B cell (primary cell): ENCODE measurements around the gene CAMK2D. TPM values are rescaled to one million over a fixed set of nuclear protein-coding genes. Genes with fewer than 3 reads are reported as not detected.

ENCODE experiments used
- ATAC-seq: fragments of 200-7000 bp; cut with Tn5 transposase; one replicate; pipeline ENCODE4 v1.10.0; 2021; ENCODE audit warnings: low read depth, mild to moderate bottlenecking, moderate number of reproducible peaks, moderate library complexity
- CTCF ChIA-PET: fragments of 350-600 bp; sonication (Branson Sonifier 250); formaldehyde crosslinking; loops from one replicate; lab custom pipeline; 2021; ENCODE audit warnings: antibody characterized with exemption, inconsistent platforms; lab: Charles Lee
- POLR2A ChIA-PET: fragments of 350-600 bp; sonication (Branson Sonifier 250); formaldehyde crosslinking; loops from one replicate; lab custom pipeline; 2021; ENCODE audit warnings: antibody characterized with exemption; lab: Charles Lee
- DNase-seq: peaks from one replicate; pipeline ENCODE4 v3.0.0; 2013
- H2AFZ ChIP-seq: 2 replicates; pipeline ENCODE4 v1.6.1; 2012; ENCODE audit warnings: mild to moderate bottlenecking, low read depth, low read length; ENCODE audit not compliant: insufficient read depth, poor library complexity, severe bottlenecking
- H3K27ac ChIP-seq, 2 donors: 1 replicate in 1 of 2; 2 replicates in 1 of 2; pipeline ENCODE4 v1.5.1; 2012 to 2013; ENCODE audit warnings: low read length in 2 of 2, mild to moderate bottlenecking in 2 of 2, moderate library complexity in 1 of 2
- H3K27me3 ChIP-seq, 4 experiments: fragments of 200-600 bp in 1 of 4; sonication (generic) in 1 of 4; replicated peaks in 1 of 4; 1 replicate in 2 of 4; 2 replicates in 2 of 4; pipeline versions ENCODE4 v1.6.1 to v1.7.0; 2013 to 2016; ENCODE audit warnings: low read length in 3 of 4, mild to moderate bottlenecking in 2 of 4, mixed read lengths in 1 of 4, moderate library complexity in 1 of 4; ENCODE audit not compliant: insufficient read depth in 4 of 4, control insufficient read depth in 3 of 4; ENCODE audit errors: control extremely low read depth in 1 of 4
- H3K36me3 ChIP-seq, 2 experiments: replicated peaks in 1 of 2; 1 replicate in 1 of 2; 2 replicates in 1 of 2; pipeline versions ENCODE4 v1.6.1 to v1.7.1; 2013; ENCODE audit warnings: low read length in 1 of 2; ENCODE audit not compliant: insufficient read depth in 2 of 2, control insufficient read depth in 1 of 2; ENCODE audit errors: control extremely low read depth in 1 of 2, extremely low read depth in 1 of 2
- H3K4me1 ChIP-seq, 2 donors: fragments of 200-600 bp in 1 of 2; sonication (generic) in 1 of 2; 1 replicate in 1 of 2; 2 replicates in 1 of 2; pipeline versions ENCODE4 v1.5.1 to v1.6.1; 2013 to 2017; ENCODE audit warnings: low read length in 2 of 2; ENCODE audit not compliant: control insufficient read depth in 2 of 2, insufficient read depth in 2 of 2
- H3K4me2 ChIP-seq: replicated peaks from 2 replicates; pipeline ENCODE3; 2012; ENCODE audit warnings: mild to moderate bottlenecking, low read depth, low read length; ENCODE audit not compliant: poor library complexity, severe bottlenecking
- H3K4me3 ChIP-seq, 5 experiments: fragments of 200-600 bp in 1 of 5; sonication (generic) in 1 of 5; 1 replicate in 3 of 5; 2 replicates in 2 of 5; pipeline versions ENCODE4 v1.5.1 to v1.7.0; 2011 to 2016; ENCODE audit warnings: low read length in 4 of 5, mild to moderate bottlenecking in 4 of 5, low read depth in 2 of 5, control low read depth in 1 of 5, moderate library complexity in 1 of 5; ENCODE audit not compliant: insufficient read depth in 1 of 5; ENCODE audit errors: control extremely low read depth in 1 of 5, extremely low read depth in 1 of 5
- H3K79me2 ChIP-seq: fragments of 200-600 bp; sonication (generic); one replicate; pipeline ENCODE4 v1.6.0; 2016; ENCODE audit warnings: low read length; ENCODE audit not compliant: control insufficient read depth, insufficient read depth
- H3K9ac ChIP-seq: fragments of 200-600 bp; sonication (generic); 2 replicates; pipeline ENCODE4 v1.6.1; 2017; ENCODE audit warnings: mild to moderate bottlenecking, low read length, moderate library complexity
- H3K9me3 ChIP-seq, 3 donors: one replicate each; pipeline versions ENCODE4 v1.6.1 to v1.7.1; 2013; ENCODE audit warnings: low read length in 2 of 3; ENCODE audit not compliant: control insufficient read depth in 2 of 3, insufficient read depth in 1 of 3; ENCODE audit errors: control extremely low read depth in 1 of 3
- H4K20me1 ChIP-seq: 2 replicates; pipeline ENCODE4 v1.6.0; 2012; ENCODE audit warnings: mild to moderate bottlenecking, low read length; ENCODE audit not compliant: insufficient read depth, control insufficient read depth, poor library complexity, severe bottlenecking
- H3K27ac Mint-ChIP-seq: one replicate; pipeline ENCODE4 v1.8.0; 2021; ENCODE audit warnings: mixed read lengths
- H3K27me3 Mint-ChIP-seq: one replicate; pipeline ENCODE4 v1.8.0; 2021; ENCODE audit warnings: mixed read lengths
- H3K4me1 Mint-ChIP-seq: one replicate; pipeline ENCODE4 v1.8.0; 2021; ENCODE audit warnings: mixed read lengths
- H3K4me3 Mint-ChIP-seq: one replicate; pipeline ENCODE4 v1.8.0; 2021; ENCODE audit warnings: mixed read lengths
- H3K9me3 Mint-ChIP-seq: one replicate; pipeline ENCODE4 v1.8.0; 2022; ENCODE audit warnings: mixed read lengths; ENCODE audit not compliant: insufficient read depth
- EZH2 ChIP-seq: IDR thresholded peaks from 2 replicates; pipeline ENCODE4 v1.6.1; 2012; ENCODE audit warnings: borderline replicate concordance, low read depth, mild to moderate bottlenecking, moderate library complexity, low read length; ENCODE audit not compliant: insufficient read depth, poor library complexity, severe bottlenecking
- WGBS: methylation state at CpG from one replicate; pipeline ENCODE4 v1.1.5; 2013; ENCODE audit warnings: missing lambda C conversion rate; ENCODE audit not compliant: insufficient coverage; 5-methylcytosine and 5-hydroxymethylcytosine counted together
- intact Hi-C: fragments of 100-400 bp; cut with micrococcal nuclease; formaldehyde crosslinking; loops from one replicate; pipeline ENCODE4 v1.10.0; 2022
- polyA plus RNA-seq: library from polyadenylated mRNA; depleted of rRNA; stranded (reverse); fragments of >200 nt; gene quantifications from 2 replicates; pipeline ENCODE4 v1.2.3, GENCODE V29; 2012
- total RNA-seq, 2 donors: library from RNA; stranded (reverse); fragments of 120-200 nt in 1 of 2; gene quantifications; 1 replicate in 1 of 2; 2 replicates in 1 of 2; pipeline versions ENCODE4 v1.2.3 to v1.2.4, GENCODE V29; 2013 to 2022
- TF ChIP-seq, protein P1 (sequence below): fragments of 200-600 bp; IDR thresholded peaks from one replicate; pipeline ENCODE4 v1.8.0; 2022; ENCODE audit warnings: antibody characterized with exemption, mild to moderate bottlenecking

Gene CAMK2D
- total and polyA plus RNA-seq, 2 donors (not counting 1 experiment from before 2014, with no cell fraction given), result 26.3 to 57.0 TPM

DNA sequence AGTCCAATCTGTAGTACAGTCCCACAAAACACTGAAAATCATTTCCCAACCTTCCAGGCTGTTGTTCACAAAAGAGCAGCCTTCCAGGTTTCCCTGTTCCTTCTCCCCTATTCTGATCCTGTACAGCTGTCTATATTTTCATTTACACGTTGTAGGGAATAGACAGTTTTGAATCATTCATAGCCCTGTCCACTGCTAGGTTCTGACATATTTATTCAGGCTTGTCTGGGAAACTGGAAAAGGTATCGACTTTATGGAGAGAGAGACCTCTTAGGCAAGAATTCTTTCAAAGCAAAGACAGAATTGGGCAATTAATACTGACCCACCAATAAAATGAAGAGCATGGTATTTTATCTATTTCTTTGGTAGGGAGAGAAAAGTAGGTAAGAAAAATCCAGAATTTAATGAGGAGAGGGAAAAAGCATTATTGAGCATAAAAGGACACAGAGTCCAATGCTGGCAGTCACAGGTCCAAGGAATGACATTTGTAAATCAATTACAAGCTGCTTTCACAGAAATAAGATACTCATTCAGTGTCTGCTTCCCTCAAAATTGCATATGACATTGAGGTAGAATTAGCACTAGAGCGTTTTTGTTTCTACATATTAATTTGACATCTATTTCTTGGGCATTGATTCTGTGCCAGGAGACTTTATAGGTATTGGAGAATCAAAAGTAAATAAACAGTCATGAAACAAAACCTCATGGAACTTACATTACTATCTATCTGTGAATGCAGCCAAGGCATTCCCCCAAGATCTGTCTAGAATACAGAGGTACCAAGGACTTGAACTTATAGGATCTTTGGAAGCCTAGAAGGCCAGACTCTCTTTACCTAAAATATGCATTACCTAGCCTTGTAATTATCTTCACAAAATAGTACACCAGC, 127.2 kb downstream of the CAMK2D start:
- peaks cover 0 to 7% (median 6%) of the 10 kb centered on the region in 3 donors for H3K9me3 ChIP-seq
- no peaks in the 10 kb centered on the region for H3K9me3 Mint-ChIP-seq
- peaks cover 6% of the 10 kb centered on the region for H4K20me1 ChIP-seq
- intact Hi-C loops, result no loop called here
- no peaks in the 10 kb centered on the region for H3K27me3 Mint-ChIP-seq
- no peak overlapping the region for H3K4me2 ChIP-seq
- no peaks in the 10 kb centered on the region for H3K27me3 ChIP-seq
- DNase-seq, result no peak
- peaks cover 4 to 7% of the 10 kb centered on the region in 2 experiments for H3K36me3 ChIP-seq
- H3K27ac Mint-ChIP-seq, result peak overlapping the region; percentile 59
- H3K4me1 Mint-ChIP-seq, result peaks cover 66% of the 10 kb centered on the region
- no peak overlapping the region for H3K4me3 Mint-ChIP-seq
- no CpG with 5 or more reads among the region's 3 CpGs for WGBS
- ChIA-PET CTCF (interaction anchor here (1.4 to 3.0 kb wide), 4 partner anchors 9 to 126 kb away, joined by 3 to 24 read pairs (median 12); partner anchors contain the start of gene CAMK2D), POLR2A (no interaction called here)
- H3K4me3 ChIP-seq, result no peak overlapping the region
- peaks cover 77% of the 10 kb centered on the region for H3K79me2 ChIP-seq
- H3K4me1 ChIP-seq, result peaks cover 42 to 56% of the 10 kb centered on the region in 2 donors
- peak overlapping the region in 1 of 2 donors; percentile 63 for H3K27ac ChIP-seq
- no peak for ATAC-seq
- no peak overlapping the region for H3K9ac ChIP-seq
- H2AFZ ChIP-seq, result no peak overlapping the region
- no peak for TF ChIP-seq EZH2
- TF ChIP-seq, protein P1, sequence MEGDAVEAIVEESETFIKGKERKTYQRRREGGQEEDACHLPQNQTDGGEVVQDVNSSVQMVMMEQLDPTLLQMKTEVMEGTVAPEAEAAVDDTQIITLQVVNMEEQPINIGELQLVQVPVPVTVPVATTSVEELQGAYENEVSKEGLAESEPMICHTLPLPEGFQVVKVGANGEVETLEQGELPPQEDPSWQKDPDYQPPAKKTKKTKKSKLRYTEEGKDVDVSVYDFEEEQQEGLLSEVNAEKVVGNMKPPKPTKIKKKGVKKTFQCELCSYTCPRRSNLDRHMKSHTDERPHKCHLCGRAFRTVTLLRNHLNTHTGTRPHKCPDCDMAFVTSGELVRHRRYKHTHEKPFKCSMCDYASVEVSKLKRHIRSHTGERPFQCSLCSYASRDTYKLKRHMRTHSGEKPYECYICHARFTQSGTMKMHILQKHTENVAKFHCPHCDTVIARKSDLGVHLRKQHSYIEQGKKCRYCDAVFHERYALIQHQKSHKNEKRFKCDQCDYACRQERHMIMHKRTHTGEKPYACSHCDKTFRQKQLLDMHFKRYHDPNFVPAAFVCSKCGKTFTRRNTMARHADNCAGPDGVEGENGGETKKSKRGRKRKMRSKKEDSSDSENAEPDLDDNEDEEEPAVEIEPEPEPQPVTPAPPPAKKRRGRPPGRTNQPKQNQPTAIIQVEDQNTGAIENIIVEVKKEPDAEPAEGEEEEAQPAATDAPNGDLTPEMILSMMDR, result no peak

DNA sequence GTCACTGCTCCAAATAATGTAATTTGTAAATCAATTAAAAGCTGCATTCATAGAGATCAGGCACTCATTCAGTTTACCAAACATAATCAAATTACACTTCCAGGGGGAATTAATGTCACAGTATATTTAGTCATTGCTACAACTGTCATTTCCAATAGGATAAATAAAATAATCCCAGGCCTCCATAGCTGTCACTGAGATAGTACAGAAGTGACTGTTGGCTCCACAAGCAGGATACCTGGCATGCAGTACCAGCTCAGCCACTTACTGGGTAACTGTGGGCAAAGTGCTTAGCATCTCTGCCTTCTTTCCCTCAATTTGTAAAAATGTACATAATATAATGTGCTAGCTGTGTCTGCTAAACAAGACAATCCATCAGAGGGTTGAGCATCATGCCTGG, 128.1 kb downstream of the CAMK2D start:
- Histone ChIP-seq H2AFZ (no peak overlapping the region), H3K9ac (no peak overlapping the region), H3K36me3 (peaks cover 4 to 7% of the 10 kb centered on the region in 2 experiments), H3K4me2 (no peak overlapping the region), H4K20me1 (peaks cover 6% of the 10 kb centered on the region), H3K9me3 (peaks cover 0 to 7% (median 6%) of the 10 kb centered on the region in 3 donors), H3K27ac (peak overlapping the region in 1 of 2 donors; percentile 32), H3K4me1 (peaks cover 33 to 47% of the 10 kb centered on the region in 2 donors), H3K27me3 (no peaks in the 10 kb centered on the region), H3K79me2 (peaks cover 75% of the 10 kb centered on the region), H3K4me3 (no peak overlapping the region)
- Mint-ChIP-seq H3K4me1 (peaks cover 62% of the 10 kb centered on the region), H3K27me3 (no peaks in the 10 kb centered on the region), H3K4me3 (no peak overlapping the region), H3K27ac (no peak overlapping the region), H3K9me3 (no peaks in the 10 kb centered on the region)
- ChIA-PET CTCF (no interaction called here), POLR2A (no interaction called here)
- intact Hi-C loops, result no loop called here
- no peak for TF ChIP-seq EZH2
- TF ChIP-seq, protein P1, result no peak
- DNase-seq (no peak), ATAC-seq (no peak)
